HG03175 (cell line): ENCODE results near the gene PRM1.

Experiments used
- ATAC-seq: cut with Tn5 transposase; IDR thresholded peaks from one replicate; pipeline ENCODE4 v1.9.1; 2021; ENCODE audit warnings: mild to moderate bottlenecking, moderate library complexity; ENCODE audit not compliant: unreplicated experiment

Gene PRM1, protein sequence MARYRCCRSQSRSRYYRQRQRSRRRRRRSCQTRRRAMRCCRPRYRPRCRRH

DNA sequence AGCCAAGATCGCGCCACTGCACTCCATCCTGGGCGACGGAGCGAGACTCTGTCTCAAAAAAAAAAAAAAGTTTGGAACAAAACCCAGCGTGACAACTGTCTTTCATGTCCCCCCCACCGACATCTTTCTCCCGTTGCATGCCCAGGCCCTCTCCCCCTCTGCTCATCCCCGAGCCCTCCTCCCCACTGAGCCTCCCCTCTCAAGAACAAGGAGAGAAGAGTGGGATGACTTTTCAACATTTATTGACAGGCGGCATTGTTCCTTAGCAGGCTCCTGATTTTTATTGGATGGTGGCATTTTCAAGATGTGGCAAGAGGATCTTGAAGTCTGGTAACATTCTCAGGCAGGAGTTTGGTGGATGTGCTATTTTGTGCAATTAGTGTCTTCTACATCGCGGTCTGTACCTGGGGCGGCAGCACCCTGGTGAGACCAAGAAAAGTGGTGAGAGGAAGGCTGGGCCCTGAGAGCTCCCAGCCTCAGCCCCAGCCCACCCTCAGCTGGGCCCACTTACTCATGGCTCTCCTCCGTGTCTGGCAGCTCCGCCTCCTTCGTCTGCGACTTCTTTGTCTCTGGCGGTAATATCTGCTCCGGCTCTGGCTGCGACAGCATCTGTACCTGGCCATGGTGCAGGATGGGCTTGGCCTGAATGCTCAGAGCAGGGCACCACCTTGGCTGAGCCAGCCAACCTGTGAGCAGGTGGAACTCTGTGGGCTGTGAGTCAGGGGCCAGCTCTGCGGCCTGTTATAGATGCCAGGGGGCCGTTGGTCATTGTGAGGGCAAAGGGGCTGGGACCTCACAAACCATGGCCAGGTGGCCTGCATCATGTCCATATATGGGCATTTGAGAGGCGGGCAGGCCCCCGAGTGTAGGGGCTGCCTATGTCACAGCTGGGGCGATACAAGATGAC is at the start of gene PRM1:
Gene PRM1 (minus strand): TSS at position 715 of the 907 bp plus-strand sequence. CDS start 92 bp downstream, at position 623.
- no peak for ATAC-seq

GRCh38 chr16:11330526-11331237 is 49.6 kb upstream of the PRM1 start:
- no peak for ATAC-seq

- no peak for ATAC-seq
Observed at GRCh38 chr16:11329891-11330290, 48.8 kb upstream of the PRM1 start.

DNA sequence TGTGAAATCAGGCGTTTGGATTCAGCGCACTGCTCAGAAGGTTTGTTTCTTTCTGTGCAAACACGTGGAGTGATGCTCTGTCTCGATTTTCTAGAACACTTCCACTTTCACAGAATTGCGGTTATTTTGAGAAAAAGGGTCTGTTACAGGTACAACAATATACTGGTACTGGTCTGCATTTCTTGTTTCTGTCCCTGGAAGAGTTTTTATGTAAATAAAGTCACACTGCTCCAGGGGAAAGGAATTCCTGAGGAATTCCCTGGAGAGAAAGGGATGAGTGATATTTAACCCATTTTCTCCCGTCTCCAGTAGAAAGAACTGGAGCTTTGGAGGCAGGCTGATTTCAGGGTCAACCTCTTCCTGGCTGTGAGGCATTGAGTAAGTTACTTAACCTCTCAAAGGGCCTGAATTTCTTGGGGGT is 48.0 kb upstream of the PRM1 start:
- ATAC-seq: peak; percentile 30

DNA sequence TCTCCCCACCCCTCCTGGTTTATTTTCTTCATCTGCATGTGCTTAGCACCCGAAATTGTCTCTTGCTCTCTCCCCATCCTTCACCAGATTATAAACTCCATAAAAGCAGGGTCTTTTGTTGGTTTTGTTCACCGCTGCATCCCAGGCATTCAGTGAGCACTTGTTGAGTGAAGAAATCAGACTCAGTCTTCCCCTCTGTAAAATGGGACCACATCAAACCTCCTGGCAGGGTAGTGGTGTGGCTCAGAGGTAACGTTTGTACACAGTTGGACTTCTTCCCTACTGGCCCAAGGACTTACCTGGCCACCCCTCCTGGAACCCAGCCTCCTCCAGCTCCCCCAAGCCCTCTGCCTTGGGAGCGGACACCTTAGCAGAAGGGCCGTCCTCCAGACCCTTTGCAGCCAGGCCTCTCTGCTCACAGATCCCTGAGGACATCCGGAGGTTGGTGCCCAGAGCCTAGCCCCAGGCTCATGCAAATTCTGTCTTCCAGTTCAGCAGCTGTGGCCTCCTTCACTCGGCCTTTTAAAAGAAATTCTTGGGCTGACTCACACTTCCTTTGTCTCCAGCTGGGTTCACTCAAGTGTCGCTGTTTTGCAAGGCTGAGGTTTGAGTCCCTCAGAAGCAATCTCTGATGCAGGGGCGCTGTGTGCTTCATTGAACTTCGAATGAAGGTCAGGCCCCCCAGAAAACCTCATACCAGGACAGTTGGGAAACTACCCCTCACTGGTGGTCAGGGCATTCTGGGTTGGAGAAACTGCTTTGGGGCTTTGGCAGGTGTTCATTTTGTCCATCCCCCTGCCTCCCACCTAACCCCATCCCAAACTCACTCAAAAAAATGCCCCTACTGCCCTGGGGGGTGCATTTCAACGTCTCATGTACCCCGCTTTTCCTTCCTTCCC is 47.3 kb upstream of the PRM1 start:
- ATAC-seq: peak; percentile 78

DNA sequence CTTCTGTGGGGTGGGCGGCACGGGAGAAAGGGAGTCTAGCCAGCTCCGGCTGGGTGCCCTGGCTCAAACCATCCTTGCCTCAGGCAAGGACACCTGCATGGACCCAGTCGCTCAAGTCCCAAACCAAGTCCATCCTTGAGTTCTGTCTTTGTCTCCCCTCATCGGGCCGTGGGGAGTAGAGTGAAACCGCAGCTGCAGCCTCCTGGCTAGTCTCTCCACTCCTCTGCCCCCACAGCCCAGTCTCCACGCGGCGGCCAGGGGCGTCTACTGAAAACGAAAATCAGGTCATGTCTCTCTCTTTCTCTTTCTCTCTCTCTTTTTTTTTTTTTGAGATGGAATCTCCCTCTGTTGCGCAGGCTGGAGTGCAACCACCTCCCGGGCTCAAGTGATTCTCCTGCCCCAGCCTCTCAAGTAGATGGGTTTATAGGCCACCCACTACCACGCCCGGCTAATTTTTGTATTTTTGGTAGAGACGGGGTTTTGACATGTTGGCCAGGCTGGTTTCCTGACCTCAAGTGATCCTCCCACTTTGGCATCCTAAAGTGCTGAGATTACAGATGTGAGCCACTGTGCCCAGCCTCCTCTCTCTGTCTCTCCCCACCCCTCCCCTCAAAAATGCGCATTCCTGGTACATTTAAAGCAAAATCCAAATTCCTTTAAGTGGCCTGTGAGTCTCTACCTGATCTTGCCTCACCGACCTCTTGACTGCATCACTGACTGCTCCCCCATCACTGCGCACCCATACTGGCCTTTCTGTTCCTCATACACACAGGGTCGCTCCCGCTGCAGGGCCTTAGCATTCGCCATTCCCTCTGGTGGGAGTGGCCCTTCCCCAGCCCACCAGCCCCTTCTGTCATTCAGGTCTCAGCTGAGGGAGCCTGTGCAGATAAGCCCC is 46.4 kb upstream of the PRM1 start:
- peak; percentile 35 for ATAC-seq

GRCh38 chr16:11326737-11327276 is 45.7 kb upstream of the PRM1 start:
- no peak for ATAC-seq

GRCh38 chr16:11326084-11326736 is 45.1 kb upstream of the PRM1 start:
- no peak for ATAC-seq

DNA sequence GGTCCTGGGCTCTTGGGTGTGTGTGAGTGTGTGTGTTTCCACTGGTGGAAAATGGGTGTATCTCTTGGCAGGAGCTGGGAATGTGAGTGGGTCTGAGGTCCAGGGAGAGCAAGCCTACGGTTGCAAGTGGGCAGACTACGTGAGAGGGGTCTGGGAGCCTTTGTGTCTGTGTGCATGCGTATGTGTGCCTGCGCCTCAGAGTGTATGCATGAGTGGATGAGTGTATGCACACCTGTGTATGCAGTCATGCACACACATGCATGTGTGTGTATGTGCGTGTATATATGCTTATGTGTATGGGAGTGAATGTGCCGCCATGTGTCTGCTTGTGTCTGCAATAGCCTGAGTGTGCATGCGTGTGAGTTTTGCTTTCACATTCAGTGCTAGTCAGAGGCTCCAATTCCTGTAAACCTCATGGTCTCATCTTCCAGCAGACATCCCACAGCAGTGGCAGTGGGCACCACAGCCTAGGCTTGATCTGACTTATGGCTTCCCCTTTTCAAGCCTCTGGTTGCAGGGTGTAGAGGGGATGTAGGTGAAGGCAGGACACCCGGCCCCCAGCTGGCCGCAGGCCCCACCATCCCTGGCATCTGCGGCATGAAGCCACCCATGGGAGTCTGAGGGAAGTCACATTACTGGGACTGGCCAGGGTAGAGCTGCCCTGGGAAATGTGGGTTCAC is 44.4 kb upstream of the PRM1 start:
- ATAC-seq: no peak

DNA sequence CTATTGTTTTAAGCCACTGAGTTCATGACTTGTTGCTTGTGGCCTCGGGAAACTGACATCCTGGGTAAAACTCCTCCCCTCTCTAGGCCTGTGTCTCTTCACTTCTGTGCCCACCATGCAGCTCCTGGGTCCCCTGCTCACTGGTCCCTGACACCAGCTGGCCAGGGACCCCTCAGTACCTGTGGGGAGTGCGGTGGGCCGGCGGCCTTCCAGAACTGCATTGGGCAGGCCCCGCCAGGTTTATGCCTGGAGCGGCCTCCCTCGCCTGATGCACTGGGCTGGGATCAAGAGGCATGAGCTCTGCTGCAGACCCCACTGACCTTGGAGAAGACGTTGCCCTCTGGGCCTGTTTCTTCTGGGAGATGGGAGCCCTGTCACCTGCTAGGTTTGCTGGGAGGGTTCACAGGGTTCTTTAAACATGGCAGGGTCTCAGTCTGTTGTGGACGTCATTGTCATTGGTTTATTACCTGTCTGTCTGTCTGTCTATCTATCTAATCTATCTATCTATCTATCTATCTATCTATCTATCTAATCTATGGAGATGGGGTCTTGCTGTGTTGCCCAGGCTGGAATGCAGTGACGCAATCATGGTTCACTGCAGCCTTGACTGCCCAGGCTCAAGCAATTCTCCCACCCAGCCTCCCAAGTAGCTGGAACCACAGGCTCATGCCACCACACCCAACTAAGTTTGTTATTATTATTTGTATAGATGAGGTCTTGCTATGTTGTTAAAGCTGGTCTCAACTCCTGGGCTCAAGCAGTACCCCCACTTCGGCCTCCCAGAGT is 42.6 kb upstream of the PRM1 start:
- ATAC-seq: no peak

- no peak for ATAC-seq
Observed at GRCh38 chr16:11322823-11323222, 41.7 kb upstream of the PRM1 start.

- no peak for ATAC-seq
Observed at GRCh38 chr16:11321662-11322061, 40.5 kb upstream of the PRM1 start.

DNA sequence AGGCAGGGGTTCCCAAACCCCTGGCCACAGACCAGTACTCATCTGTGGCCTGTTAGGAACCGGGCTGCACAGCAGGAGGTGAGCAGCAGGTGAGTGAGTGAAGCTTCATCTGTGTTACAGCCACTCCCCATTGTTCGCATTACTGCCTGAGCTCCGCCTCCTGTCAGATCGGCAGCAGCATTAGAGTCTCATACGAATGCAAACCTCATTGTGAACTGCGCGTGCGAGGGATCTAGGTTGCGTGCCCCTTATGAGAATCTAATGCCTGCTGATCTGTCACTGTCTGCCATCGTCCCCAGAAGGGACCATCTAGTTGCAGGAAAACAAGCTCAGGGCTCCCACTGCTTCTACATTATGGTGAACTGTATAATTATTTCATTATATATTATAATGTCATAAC is 39.0 kb upstream of the PRM1 start:
- no peak for ATAC-seq

DNA sequence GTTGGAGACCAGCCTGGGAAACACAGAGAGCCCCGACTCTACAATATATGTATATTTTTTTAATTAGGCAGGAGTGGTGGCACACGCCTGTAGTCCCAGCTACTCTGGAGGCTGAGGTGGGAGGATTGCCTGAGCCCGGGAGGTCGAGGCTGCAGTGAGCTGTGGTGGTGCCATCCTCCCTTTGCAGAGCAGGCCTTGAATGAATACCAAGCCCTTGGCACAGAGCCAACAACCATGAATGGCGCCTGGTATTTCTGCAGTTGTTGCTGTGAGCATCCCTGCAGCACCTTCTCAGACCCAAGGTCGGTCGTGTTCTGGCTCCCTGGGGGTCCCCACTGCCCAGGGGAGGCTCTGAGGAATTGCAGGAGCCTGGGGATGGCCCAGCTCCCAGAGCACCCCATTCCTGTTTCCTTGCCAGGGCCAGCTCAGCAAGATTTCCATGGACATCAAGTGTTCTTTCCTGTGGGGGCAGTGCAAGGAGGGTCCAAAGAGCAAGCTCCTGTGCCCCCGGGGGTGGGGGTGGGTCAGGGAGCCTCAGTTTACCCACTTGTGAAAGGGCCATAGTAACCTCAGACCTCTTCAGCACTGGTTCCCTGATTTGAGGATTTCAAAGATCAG is 38.5 kb upstream of the PRM1 start:
- ATAC-seq: no peak

DNA sequence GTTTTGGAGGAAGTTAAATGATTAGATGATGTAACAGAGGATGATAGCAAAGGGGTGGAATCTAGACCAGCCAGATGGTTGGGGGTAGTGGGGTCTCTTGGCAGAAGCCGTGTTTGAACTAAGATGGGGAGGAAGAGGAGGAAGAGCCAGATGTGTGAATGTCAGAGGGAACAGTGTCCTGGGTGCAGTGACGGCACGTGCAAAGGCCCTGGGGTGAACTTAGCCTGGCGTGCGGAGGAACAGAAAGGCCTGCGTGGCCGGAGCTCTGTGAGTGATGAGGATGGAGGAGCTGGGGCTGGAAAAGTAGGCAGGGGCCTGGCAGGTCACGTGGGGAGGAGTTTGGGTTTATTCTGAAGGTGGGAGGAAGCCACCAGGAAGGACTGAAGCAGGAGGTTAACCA is 37.7 kb upstream of the PRM1 start:
- no peak for ATAC-seq

- no peak for ATAC-seq
Observed at GRCh38 chr16:11316331-11317015, 35.3 kb upstream of the PRM1 start.

DNA sequence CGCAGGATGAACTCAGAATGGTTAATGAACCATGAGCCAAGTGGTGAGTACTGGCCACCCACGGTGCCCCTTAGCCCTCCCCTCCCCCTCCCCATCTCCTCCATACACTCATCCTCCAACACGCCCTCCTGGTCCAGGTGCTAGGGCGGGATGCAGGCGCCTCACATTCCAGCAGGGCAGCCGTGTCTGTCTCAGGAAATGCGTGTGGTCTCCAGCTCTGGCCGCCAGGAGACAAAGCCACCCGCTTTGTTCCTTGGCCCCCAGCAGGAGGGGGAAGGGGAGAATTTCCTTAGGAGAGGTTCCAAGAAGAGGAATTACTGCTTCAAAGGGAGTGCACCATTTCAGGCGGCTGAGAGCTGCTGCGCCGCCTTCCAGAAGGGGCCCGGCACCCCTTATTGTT is 34.4 kb upstream of the PRM1 start:
- no peak for ATAC-seq
